ENCODE data around the gene RBFOX2.

The RBFOX2 gene

DNA sequence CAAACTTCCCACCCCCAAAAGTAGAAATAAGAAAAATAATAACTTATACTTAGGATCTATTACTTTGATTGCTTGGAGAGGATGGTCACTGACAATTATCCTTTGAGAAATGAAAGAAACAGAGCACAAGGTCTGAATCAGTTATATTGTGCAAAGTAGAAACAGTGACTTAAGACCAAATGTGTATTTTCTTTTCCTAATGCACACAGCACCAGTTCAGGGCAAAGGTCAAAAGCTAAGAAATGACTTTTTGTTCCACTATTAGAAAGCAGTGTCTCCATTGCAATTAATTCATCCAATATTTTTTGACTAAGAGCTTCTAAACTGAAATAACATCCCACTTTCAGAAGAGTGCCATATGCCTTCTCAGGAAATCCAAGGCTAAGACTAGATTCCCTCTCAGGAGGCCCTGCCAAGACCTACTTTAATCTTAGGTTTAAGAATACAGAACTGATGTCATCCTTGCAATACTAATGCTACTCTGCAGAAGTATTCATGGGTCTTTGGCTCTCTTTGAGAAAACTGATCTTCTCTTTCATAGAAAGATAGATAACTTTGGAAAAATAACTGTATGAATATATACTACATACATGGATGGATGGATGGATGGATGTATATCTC is 164.0 kb downstream of the RBFOX2 start:
- Histone ChIP-seq H3K36me3 (ENCODE audit: control insufficient read depth, insufficient read depth, low read length) (no peaks in the 10 kb centered on the region), H3K27me3 (replicated peaks; ENCODE audit: control insufficient read depth, insufficient read depth, low read length) (no peaks in the 10 kb centered on the region), H3K4me3 (replicated peaks; ENCODE audit: low read depth, low read length) (no peak overlapping the region)
- no peak for DNase-seq (ENCODE audit: extremely low read depth, insufficient read length)
- TF ChIP-seq, protein P1, sequence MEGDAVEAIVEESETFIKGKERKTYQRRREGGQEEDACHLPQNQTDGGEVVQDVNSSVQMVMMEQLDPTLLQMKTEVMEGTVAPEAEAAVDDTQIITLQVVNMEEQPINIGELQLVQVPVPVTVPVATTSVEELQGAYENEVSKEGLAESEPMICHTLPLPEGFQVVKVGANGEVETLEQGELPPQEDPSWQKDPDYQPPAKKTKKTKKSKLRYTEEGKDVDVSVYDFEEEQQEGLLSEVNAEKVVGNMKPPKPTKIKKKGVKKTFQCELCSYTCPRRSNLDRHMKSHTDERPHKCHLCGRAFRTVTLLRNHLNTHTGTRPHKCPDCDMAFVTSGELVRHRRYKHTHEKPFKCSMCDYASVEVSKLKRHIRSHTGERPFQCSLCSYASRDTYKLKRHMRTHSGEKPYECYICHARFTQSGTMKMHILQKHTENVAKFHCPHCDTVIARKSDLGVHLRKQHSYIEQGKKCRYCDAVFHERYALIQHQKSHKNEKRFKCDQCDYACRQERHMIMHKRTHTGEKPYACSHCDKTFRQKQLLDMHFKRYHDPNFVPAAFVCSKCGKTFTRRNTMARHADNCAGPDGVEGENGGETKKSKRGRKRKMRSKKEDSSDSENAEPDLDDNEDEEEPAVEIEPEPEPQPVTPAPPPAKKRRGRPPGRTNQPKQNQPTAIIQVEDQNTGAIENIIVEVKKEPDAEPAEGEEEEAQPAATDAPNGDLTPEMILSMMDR (IDR thresholded peaks at IDR 0.05; ENCODE audit: insufficient read depth, low read length, poor library complexity, severe bottlenecking) = no peak

DNA sequence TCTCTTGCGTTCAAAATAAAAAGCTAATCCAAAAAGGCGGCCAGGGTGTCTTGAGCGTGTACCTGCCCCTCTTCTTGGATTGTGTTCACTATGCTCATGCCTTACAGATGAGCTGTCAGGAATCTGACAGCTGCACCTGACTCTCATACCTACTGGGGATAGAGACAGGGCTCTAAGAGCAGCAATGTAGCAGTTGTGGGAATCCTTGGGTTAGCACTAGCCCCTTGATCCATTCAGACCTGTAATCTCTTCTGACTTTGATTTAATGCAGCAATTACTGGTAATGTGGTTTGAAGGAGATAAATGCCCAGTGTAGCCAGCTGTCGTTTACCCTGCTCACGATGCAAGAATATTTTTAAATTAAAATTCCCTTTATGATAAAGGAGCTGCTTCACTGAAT is 165.2 kb downstream of the RBFOX2 start:
- H3K36me3 ChIP-seq (ENCODE audit: control insufficient read depth, insufficient read depth, low read length) = no peaks in the 10 kb centered on the region
- no peak overlapping the region for H3K4me3 ChIP-seq (replicated peaks; ENCODE audit: low read depth, low read length)
- DNase-seq (ENCODE audit: extremely low read depth, insufficient read length) = no peak
- H3K27me3 ChIP-seq (replicated peaks; ENCODE audit: control insufficient read depth, insufficient read depth, low read length) = no peaks in the 10 kb centered on the region
- TF ChIP-seq, protein P1 (IDR thresholded peaks at IDR 0.05; ENCODE audit: insufficient read depth, low read length, poor library complexity, severe bottlenecking) = no peak

DNA sequence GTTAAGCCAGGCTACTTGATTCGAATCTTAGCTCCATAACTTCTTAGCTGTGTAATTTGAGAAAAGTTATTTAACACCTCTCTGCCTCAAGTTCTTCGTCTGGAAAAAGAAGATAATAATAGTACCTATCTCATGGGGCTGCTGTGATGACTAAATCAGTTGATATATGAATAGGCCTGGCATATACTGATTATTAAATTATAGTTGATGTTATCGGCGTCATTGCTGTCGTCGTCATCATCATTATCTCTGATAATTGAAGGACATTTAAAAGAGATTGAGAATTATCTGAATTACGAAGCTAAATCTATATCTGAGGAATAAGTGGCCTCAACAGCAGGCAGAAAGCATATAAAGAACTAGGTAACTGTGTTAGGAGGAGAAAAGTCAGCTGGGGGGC is 165.9 kb downstream of the RBFOX2 start:
- H3K36me3 ChIP-seq (ENCODE audit: control insufficient read depth, insufficient read depth, low read length) = no peaks in the 10 kb centered on the region
- DNase-seq (ENCODE audit: extremely low read depth, insufficient read length) = no peak
- H3K27me3 ChIP-seq (replicated peaks; ENCODE audit: control insufficient read depth, insufficient read depth, low read length) = no peaks in the 10 kb centered on the region
- no peak overlapping the region for H3K4me3 ChIP-seq (replicated peaks; ENCODE audit: low read depth, low read length)
- TF ChIP-seq, protein P1 (IDR thresholded peaks at IDR 0.05; ENCODE audit: insufficient read depth, low read length, poor library complexity, severe bottlenecking) = no peak

DNA sequence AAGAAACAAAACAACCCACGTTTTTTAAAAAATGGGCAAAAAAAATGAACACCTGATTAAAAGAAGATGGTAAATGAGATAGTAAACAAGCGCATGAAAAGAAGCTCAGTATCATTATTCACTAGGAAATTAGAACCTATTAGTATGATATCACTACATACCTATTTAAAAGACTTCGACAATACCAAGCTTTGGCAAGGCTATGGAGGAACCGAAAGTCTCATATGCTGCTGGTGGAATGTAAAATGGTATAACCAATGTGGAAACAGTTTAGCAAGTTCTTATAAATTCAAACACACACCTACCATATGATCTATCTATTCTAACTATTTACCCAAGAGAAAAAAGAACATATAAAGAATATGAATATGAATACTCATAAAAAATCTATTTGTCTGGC is 167.2 kb downstream of the RBFOX2 start:
- Histone ChIP-seq H3K4me3 (replicated peaks; ENCODE audit: low read depth, low read length) (no peak overlapping the region), H3K36me3 (ENCODE audit: control insufficient read depth, insufficient read depth, low read length) (no peaks in the 10 kb centered on the region), H3K27me3 (replicated peaks; ENCODE audit: control insufficient read depth, insufficient read depth, low read length) (no peaks in the 10 kb centered on the region)
- no peak for DNase-seq (ENCODE audit: extremely low read depth, insufficient read length)
- TF ChIP-seq, protein P1 (IDR thresholded peaks at IDR 0.05; ENCODE audit: insufficient read depth, low read length, poor library complexity, severe bottlenecking) = no peak

DNA sequence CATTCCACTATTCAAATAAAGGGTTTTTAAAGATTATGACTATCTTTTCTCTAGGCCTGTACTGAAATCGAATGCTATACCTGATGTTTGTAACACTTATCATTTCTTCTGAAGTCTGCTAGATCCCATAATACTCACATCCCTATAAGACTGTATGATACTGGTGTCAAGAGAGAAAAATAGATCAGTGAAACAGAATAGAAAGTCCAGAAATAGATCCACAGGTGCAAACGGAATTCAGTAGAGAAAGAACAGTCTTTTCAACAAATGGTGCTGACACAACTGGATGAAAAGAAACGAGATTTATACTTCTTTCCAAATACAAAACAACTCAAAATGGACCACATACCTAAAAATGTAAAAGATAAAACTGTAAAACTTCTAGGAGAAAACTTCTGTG is 167.8 kb downstream of the RBFOX2 start:
- Histone ChIP-seq H3K4me3 (replicated peaks; ENCODE audit: low read depth, low read length) (no peak overlapping the region), H3K27me3 (replicated peaks; ENCODE audit: control insufficient read depth, insufficient read depth, low read length) (no peaks in the 10 kb centered on the region), H3K36me3 (ENCODE audit: control insufficient read depth, insufficient read depth, low read length) (no peaks in the 10 kb centered on the region)
- no peak for DNase-seq (ENCODE audit: extremely low read depth, insufficient read length)
- TF ChIP-seq, protein P1 (IDR thresholded peaks at IDR 0.05; ENCODE audit: insufficient read depth, low read length, poor library complexity, severe bottlenecking) = no peak
